HG02642 (cell line): ENCODE data around the gene TAOK2.
"Not testable (repeated sequence)": the region's sequence is repeated elsewhere in the genome, so short reads cannot be mapped to it uniquely, and the experiment has no call there.

Experiments used
- ATAC-seq: cut with Tn5 transposase; IDR thresholded peaks from one replicate; pipeline ENCODE4 v1.9.1; 2021; ENCODE audit warnings: mild to moderate bottlenecking; ENCODE audit not compliant: unreplicated experiment, poor library complexity

Gene TAOK2

DNA sequence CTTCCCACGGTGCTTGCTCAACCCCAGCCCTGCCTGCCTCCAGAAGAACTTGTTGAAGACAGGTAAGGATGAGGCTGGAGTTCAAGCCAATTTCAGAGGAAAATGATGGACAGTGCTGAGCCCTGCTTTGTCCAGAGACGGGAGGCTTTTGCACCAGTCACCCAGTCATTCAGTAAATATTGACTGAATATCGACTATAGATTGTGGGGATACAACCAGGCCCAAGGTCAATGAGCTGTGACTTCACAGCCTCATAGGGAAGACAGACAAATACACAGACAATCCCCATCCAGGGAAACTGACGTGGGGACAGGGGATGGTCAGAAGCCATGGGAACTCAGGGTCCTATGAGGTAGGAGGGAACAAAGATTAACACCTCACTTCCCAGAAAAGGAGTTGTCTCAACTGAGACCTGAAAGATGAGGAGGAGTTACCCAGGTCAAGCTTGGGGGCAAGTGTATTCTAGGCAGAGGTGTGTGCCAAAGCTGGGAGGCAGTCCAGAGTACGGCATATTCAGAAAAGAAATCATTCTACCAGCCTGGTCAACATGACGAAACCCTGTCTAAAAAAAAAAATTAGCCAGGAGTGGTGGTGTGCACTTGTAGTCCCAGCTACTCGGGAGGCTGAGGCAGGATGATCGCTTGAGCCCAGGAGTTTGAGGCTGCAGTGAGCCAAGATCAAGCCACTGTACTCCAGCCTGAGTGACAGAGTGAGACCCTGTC lies 43.0 kb downstream of the TAOK2 start:
- ATAC-seq = no peak

DNA sequence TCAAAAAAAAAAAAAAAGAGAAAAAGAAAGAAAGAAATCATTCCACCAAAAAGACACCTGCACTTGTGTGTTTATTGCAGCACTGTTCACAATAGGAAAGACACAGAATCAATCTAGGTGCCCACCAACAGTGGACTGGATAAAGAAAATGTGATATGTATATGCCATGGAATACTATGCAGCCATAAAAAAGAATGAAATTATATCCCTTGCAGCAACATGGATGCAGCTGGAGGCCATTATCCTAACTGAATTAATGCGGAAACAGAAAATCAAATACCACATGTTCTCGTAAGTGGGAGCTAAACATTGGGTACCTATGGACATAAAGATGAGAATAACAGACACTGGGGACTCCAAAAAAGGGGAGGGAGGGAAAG lies 43.6 kb downstream of the TAOK2 start:
- ATAC-seq = no peak

DNA sequence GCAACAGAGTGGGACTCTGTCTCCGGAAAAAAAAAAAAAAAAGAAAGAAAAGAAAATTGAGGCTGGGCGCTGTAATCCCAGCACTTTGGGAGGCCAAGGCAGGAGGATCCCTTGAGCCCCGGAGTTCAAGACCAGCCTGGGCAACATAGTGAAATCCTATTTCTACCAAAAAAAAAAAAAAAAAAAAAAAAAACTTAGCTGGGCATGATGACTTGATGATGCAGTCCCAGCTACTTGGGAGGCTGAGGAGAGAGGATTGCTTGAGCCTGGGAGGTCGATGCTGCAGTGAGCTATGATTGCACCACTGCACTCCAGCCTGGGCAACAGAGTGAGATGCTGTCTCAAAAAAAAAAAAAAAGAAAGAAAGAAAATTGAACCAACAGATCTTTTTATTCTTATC lies 44.3 kb downstream of the TAOK2 start:
- not testable (repeated sequence) for ATAC-seq

DNA sequence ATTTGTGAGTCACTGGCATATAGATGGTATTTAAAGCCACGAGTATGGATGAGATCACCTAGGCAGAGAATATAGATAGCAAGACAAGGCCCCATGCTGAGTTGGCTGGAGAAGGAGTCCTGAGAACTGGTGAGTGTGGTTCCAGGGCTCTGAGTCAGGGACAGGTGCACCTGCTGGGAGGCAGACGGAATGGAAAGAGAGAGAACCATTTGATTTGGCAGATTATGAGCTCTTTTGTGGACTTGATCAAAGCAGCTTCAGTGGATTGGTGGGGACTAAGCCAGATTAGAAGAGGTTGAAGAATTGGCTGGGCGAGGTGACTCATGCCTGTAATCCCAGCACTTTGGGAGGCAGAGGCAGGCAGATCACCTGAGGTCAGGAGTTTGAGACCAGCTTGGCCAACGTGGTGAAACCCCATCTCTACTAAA lies 45.1 kb downstream of the TAOK2 start:
- ATAC-seq = no peak

DNA sequence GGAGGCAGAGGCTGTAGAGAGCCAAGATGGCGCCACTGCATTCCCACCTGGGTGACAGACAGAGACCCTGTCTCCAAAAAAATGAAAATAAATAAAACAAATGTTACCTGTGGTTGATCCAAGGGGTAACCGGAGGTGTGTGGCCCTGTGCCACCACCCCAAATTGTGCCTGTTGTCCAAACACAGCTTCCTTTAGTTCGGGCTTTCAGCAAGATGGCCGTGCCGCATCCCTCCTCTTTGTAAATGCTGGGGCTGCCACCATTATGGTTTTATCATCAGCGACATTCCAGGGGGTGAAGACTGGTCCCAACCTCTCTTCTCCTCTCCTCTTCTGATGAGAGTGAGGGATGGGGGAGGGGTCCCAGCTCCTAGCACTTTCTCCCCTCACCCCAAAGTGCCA lies 49.2 kb downstream of the TAOK2 start, which contains the start of gene C16orf92:
Gene C16orf92 (plus strand): TSS at position 312 of the 400 bp plus-strand sequence. CDS start 143 bp downstream, outside the sequence.
- ATAC-seq = no peak

DNA sequence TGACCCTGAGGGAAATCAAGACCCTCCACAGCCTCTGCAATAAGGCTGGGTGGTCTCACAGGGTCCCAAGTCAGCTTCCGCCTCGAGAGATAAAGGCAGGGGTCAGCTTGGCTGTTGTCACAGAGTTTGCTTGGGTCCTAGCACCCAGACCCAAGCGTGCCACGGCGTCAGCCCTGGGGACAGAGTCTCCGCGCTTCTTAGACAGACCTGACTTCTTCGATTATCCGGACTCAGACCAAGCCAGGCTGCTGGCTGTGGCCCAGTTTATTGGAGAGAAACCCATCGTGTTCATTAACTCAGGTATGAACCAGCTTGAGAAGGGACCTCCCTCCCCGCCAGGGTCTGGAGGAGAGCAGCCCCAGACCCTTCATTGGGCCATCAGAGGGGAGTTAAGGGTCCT lies 49.9 kb downstream of the TAOK2 start:
- ATAC-seq = no peak

DNA sequence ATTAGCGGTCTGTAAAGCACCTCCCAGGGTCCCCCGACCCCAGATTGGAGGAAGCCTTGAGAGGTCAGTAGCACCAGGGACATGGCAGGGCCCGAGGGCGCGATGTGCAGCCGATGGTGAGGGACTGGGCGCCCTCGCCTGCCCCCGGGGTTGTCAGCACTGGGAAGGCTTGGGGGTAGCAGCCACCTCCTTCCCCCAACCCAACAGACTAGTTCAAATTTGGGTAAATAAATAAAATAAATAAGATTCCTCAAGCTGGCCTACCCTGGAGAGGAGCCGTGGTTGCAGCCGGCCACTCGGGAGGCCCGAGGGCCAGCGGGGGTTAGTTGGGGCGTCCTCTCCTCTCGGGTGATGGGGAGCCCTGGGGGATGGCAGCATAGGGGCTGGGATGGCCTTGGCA lies 50.8 kb downstream of the TAOK2 start:
- no peak for ATAC-seq

DNA sequence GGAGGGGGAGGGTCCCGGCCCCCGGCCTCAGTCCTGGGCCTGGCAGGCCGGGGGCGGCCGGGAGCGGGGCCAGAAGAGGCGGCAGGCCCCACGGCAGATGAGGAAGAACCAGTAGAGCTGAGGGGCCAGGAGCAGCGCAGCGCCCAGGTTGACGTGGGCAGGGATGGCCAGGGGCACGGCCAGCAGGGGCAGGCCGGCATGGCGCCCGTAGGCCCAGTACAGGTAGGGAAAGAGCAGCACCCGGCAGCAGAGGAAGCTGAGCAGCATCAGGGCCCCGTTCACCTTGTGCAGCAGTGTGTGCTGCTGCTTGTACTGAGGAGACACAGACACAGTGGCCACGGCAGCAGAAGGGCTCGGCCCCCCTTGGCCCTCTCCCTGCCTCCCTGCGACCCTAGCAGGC lies 51.5 kb downstream of the TAOK2 start:
- no peak for ATAC-seq

DNA sequence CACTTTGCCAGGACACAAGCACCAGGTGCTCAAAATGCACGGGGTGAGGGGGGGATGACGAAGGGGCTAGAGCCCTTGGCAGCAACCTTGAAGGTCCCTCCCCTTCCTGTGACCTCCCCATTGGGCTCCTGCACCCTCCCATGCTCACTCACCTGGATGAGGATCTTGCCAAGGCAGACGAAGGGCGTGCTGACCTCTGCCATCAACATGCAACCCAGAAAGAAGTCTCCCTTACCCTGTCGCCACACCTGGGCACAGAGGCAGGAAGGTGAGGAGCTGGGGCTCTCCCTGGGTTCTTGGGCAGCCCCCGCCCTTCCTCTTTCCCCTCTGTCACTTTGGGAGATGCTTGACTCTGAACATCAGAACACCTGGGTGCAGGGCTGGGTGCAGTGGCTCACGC lies 51.9 kb downstream of the TAOK2 start:
- ATAC-seq = no peak

DNA sequence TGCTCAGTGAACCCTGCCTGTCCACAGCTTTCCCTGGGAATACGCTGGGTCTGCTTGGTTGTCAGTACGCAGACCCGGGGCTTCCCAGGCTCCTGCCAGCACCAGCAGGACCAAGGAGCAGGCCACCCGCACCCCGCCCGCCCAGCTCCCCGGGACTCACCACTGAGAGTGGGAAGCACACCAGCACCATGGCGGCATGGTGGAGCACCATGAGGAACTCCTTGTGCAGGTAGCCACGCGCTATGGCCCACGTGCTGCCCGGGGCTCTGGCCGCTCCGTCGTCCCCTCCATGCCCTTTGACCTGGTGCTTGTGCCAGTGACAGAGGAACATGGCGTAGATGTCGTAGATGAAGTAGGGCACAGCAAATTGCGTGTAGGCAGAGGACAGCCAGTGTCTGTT lies 52.8 kb downstream of the TAOK2 start:
- ATAC-seq = no peak

DNA sequence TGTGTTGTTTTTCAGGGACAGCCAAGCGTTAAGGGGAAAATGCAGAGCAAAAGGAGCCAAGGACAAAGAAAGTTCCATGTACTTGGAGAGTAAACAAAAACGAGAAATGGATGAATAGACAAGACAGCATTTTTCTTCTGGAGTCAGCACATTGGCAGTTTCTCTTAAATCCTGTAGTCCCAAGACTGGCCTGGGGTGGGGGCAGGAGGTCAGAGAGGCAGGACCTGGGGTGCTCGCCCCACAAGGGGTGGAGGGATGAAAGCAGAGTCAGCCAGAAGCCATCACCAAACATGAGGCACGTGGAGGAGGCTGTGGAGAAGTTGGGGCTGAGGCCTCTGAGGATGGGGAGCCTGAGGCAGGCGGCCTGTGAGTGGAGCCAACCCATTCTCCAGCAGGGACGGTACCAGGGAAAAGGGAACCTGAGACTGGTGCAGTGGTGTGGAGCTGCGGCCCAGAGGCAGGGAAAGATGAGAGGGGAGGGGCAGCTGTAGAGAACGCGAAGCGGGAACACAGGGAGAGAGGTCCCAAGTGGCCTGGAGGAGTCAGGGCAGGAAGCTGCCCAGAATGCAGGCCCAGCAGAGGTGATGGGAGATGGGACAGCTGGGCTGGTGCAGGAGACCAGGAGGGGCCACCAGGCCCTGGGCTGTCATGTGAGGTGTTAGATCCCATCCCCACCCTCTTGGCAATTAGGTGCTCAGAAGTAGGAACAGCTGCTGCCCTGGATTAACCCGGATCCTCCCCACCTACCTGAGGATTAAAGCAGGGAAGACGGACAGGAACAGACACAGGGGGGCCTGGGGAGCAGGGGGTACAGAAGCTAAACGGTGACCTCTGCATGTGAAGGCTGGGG lies 54.1 kb downstream of the TAOK2 start:
- no peak for ATAC-seq

DNA sequence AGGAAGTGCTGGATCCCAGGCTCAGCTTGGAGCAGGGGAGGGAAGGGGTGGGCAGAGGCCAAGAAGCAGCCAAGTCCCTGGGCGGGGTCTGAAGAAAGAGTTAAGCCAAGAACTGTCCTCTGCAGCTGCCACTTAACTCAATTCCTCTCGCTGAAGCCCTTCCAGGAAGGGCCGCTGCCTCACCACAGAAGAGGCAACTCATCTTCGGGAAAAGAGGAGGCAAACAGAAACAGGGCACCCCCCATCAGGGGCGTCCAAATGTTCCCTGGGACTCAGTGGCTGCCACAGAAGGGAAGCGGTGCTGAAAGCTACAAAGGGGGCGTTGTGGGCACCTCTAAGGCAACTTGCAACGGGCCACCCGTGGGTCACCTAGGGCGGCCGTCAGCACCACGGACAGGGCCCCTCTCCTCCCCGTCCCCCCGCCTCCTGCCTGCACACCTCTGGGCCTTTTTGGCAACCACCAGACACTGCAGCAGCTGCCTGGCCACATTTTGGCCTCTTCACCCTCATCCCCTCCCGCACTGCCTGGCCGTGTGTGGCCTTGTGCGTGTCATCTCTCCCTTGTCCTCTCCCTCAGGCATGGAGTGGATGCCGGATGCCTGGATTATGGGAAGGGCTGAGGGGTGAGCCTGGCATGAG lies 54.9 kb downstream of the TAOK2 start:
- no peak for ATAC-seq

DNA sequence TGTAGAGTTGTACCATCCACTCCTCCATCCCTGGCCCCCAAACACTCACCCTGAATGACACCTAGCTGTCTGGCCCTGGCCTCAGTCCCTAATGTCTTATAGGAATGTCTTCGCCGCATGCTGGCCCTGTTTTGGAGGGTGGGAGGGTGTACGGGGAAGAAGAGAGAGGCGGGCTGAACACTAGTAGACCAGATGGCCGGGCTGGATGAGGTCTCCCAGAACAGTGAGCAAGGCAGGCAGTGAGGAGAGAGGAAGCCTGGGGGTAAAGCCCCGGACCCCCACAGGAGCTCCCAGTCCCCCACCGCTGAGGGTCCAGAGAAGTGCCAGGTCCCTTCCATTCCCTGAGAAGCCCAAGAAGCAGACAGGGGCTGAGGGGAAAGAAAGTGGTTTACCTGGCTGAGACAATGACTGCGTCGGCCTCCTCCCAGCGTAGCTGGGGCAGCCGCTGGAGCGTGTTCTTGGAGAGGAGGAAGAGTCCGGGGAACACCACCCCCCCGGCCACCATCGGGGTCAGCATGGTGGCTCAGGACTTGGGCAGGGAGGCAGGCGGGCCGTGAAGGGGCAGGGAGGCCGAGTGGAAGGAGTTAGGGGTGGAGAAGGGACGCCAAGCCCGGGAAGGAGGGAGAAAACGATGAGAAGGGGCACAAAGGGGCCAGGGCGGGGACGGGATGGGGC lies 56.5 kb downstream of the TAOK2 start:
- ATAC-seq = no peak

DNA sequence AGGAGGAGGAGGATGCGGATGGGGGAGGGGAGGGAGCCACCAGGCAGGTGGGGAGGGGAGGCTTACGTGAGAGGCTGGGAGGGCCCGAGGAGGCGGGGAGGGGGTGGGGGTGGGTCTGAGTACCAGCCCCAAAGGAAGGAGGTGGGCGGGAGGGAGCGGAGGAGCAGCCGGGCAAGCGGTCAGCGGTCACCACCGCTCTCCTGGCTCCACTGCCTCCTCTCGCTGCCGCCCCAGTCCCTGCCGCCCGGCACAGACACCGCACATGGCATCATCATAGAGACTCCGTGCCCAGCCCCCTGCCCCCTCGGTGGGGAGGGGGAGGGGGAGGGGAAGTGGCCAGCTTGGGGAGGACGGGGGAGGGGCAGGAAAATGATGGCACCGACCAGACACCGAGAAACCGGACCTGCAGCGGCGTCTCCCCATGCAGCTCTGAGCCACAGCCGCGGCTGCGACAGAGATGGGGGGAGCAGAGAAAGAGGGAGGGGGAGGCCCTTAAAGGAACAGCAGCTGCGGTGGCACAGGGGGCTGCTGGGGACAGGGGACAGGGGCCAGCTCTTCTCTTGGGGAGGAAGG lies 57.3 kb downstream of the TAOK2 start, which contains the start of gene TLCD3B:
Gene TLCD3B (minus strand): TSS at position 431 of the 573 bp plus-strand sequence. CDS start 744 bp downstream, outside the sequence.
- ATAC-seq = no peak

DNA sequence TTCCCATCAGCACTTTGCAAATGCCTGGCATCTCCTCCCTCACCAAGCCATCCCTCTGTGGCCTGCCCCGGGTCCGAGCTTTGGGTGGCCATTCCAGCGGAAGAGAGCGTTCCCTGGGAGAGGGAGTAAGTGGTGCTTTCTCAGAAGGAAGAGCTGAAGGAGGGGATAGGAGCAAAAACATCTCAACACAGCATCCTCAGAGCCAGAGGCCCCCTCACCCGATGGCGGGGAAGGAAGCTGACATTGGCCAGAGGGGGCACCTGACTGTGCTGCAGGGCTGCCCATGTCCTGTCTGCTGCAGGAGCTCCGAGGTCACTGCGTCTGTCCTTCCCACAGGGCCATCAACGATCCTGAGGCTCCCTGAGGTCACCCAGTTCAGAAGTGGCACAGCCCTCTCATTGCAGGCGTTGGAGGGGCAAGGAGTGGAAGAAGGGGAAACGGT lies 57.8 kb downstream of the TAOK2 start:
- ATAC-seq = no peak

DNA sequence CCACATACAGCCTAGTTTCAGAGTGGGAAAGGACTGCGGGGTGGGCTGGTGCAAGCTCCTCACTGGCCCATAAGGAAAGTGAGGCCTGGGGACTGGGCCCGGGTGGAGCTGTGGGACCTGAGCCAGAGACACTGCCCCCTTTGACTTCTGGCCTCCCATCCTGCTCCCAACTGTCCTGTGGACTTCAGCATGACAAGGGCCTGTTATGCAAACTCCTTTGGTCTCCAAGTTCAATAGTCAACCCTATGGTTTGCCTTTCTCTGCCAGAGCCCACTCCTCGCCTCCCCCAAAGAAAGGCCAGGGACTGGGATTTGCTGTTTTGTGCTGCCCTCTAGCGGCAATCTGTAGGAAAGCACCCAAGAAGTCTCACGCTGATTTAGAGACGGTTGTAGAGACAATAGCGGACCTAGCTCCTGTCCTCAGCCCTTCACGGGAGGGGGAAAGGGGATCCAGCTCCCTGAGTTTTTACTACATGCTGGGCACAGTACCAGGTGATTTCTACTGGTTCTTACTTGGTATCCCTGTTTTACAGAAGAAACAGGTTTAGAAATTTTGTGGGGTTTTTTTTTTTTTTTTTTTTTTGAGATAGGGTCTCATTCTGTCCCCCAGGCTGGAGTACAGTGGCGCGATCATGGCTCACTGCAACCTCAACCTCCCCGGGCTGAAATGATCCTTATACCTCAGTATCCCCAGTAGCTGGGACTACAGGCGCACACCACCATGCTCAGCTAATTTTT lies 58.6 kb downstream of the TAOK2 start:
- ATAC-seq = no peak

DNA sequence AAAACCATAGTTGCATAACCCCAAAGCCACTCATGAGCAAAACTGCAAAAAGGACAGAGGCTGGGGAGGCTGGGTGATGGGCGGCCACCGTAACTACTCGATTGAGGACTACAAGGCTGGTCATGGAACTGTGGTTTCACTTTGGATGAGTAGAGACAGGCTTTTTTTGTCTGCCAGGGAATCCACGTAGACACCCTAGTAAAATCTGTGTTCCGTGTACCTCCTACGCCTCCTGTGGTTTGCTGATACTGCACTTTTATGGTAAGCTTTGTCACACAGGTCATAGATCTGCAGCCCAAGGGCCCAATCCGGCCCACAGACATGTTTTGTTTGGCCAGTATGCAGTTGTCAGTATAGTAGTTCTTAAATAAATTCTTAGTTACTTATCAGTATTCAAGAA lies 59.6 kb downstream of the TAOK2 start:
- ATAC-seq = no peak

DNA sequence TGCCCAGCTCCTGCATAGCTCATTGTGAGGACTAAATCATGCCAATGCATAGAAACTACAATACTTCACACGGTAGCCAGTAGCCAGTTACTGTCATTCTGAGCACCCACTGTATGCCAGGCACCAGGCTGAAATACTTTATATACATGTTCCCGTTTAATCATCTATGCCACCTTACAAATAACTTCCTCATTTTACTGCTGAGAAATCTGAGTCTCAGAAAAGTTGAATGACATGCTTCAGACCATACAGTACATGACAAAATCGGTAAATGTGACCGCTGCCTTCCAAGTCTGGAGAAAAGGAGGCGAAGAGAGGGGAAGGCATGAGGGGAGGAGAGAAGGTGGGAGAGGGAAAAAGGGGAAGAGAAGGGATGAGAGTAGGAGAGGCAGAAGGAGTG lies 66.6 kb downstream of the TAOK2 start:
- no peak for ATAC-seq

DNA sequence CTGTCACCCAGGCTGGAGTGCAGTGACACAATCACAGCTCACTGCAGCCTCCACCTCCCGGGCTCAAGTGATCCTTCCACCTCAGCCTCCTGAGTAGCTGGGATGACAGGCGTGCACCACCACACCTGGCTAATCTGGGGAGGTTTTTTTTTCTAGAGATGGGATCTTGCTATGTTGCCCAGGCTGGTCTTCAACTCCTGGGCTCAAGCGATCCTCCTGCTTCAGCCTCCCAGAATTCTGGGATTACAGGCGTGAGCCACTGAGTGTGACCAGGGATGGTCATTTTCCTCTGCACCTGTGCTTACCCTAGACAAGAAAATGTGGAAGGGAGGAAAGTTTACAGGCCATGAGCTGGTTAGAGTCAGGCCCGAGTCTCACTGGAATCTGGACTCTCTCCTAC lies 67.0 kb downstream of the TAOK2 start:
- not testable (repeated sequence) for ATAC-seq
